Measurements from ENCODE around the gene CACNA1I. TPM values are rescaled to one million over a fixed set of nuclear protein-coding genes. Genes with fewer than 3 reads are reported as not detected.

CACNA1I gene
- total and polyA plus RNA-seq, 2 donors (not counting 1 experiment from before 2014, with no cell fraction given), result 0.07 to 0.25 TPM

GRCh38 chr22:39712751-39713525, 142.4 kb downstream of the CACNA1I start:
- CTCF ChIA-PET, result interaction anchor here (0.5 to 1.1 kb wide), 2 partner anchors 220 to 435 kb away, joined by 3 to 5 read pairs; no protein-coding TSS in a partner anchor
- DNase-seq (no peak), ATAC-seq (ENCODE audit: low read depth) (peak; percentile 45)
- POLR2A ChIA-PET, result no interaction called here
- no peak overlapping the region for H3K27ac Mint-ChIP-seq
- intact Hi-C loops (cut with micrococcal nuclease), result no loop called here
- Histone ChIP-seq H3K36me3 (replicated peaks in 1 of 2; ENCODE audit: control extremely low read depth in 1 of 2, control insufficient read depth in 1 of 2, extremely low read depth in 1 of 2, insufficient read depth in 2 of 2, low read length in 1 of 2) (no peaks in the 10 kb centered on the region), H2AFZ (ENCODE audit: insufficient read depth, low read depth, low read length, poor library complexity, severe bottlenecking) (no peak overlapping the region), H3K4me2 (replicated peaks; ENCODE audit: low read depth, low read length, poor library complexity, severe bottlenecking) (no peak overlapping the region), H3K27me3 (replicated peaks in 1 of 4; ENCODE audit: control extremely low read depth in 1 of 4, control insufficient read depth in 3 of 4, insufficient read depth in 4 of 4, low read length in 3 of 4) (peaks cover 0 to 3% (median 0%) of the 10 kb centered on the region in 4 experiments), H3K4me1 (ENCODE audit: control insufficient read depth in 2 of 2, insufficient read depth in 2 of 2, low read length in 2 of 2) (peaks cover 7 to 8% of the 10 kb centered on the region in 2 donors), H3K9ac (ENCODE audit: low read length) (no peak overlapping the region), H3K27ac (ENCODE audit: low read length in 2 of 2) (no peak overlapping the region), H3K79me2 (ENCODE audit: control insufficient read depth, insufficient read depth, low read length) (no peaks in the 10 kb centered on the region), H3K4me3 (ENCODE audit: control extremely low read depth in 1 of 5, extremely low read depth in 1 of 5, insufficient read depth in 1 of 5, low read depth in 2 of 5, low read length in 4 of 5) (no peak overlapping the region), H3K9me3 (ENCODE audit: control extremely low read depth in 1 of 3, control insufficient read depth in 2 of 3, insufficient read depth in 1 of 3, low read length in 2 of 3) (no peaks in the 10 kb centered on the region), H4K20me1 (ENCODE audit: control insufficient read depth, insufficient read depth, low read length, poor library complexity, severe bottlenecking) (no peaks in the 10 kb centered on the region)
- no peak overlapping the region for H3K4me3 Mint-ChIP-seq
- TF ChIP-seq EZH2 (IDR thresholded peaks at IDR 0.05; ENCODE audit: borderline replicate concordance, insufficient read depth, low read depth, low read length, poor library complexity, severe bottlenecking) (no peak), CTCF (IDR thresholded peaks at IDR 0.05) (no peak)
- peaks cover 8% of the 10 kb centered on the region for H3K4me1 Mint-ChIP-seq
- H3K9me3 Mint-ChIP-seq (ENCODE audit: insufficient read depth), result no peaks in the 10 kb centered on the region
- 83% methylated on average over 16 of the region's 18 CpGs for WGBS (ENCODE audit: insufficient coverage)
- H3K27me3 Mint-ChIP-seq, result peaks cover 19% of the 10 kb centered on the region

- intact Hi-C loops (cut with micrococcal nuclease), result no loop called here
- no peak for DNase-seq
- ChIA-PET CTCF (no interaction called here), POLR2A (no interaction called here)
- H3K4me2 ChIP-seq (replicated peaks; ENCODE audit: low read depth, low read length, poor library complexity, severe bottlenecking), result no peak overlapping the region
- 91% methylated on average over 8 of the region's 10 CpGs for WGBS (ENCODE audit: insufficient coverage)
- no peak for ATAC-seq (ENCODE audit: low read depth)
- H3K27ac ChIP-seq (ENCODE audit: low read length in 2 of 2), result no peak overlapping the region
- Mint-ChIP-seq H3K4me1 (peaks cover 8% of the 10 kb centered on the region), H3K4me3 (no peak overlapping the region), H3K9me3 (ENCODE audit: insufficient read depth) (no peaks in the 10 kb centered on the region), H3K27me3 (peaks cover 14% of the 10 kb centered on the region), H3K27ac (no peak overlapping the region)
- no peaks in the 10 kb centered on the region for H3K79me2 ChIP-seq (ENCODE audit: control insufficient read depth, insufficient read depth, low read length)
- H3K36me3 ChIP-seq (replicated peaks in 1 of 2; ENCODE audit: control extremely low read depth in 1 of 2, control insufficient read depth in 1 of 2, extremely low read depth in 1 of 2, insufficient read depth in 2 of 2, low read length in 1 of 2), result no peaks in the 10 kb centered on the region
- no peak overlapping the region for H3K4me3 ChIP-seq (ENCODE audit: control extremely low read depth in 1 of 5, extremely low read depth in 1 of 5, insufficient read depth in 1 of 5, low read depth in 2 of 5, low read length in 4 of 5)
- no peaks in the 10 kb centered on the region for H4K20me1 ChIP-seq (ENCODE audit: control insufficient read depth, insufficient read depth, low read length, poor library complexity, severe bottlenecking)
- H3K4me1 ChIP-seq (ENCODE audit: control insufficient read depth in 2 of 2, insufficient read depth in 2 of 2, low read length in 2 of 2), result peaks cover 7 to 8% of the 10 kb centered on the region in 2 donors
- H3K27me3 ChIP-seq (replicated peaks in 1 of 4; ENCODE audit: control extremely low read depth in 1 of 4, control insufficient read depth in 3 of 4, insufficient read depth in 4 of 4, low read length in 3 of 4), result peaks cover 0 to 3% (median 0%) of the 10 kb centered on the region in 4 experiments
- no peak overlapping the region for H3K9ac ChIP-seq (ENCODE audit: low read length)
- no peaks in the 10 kb centered on the region for H3K9me3 ChIP-seq (ENCODE audit: control extremely low read depth in 1 of 3, control insufficient read depth in 2 of 3, insufficient read depth in 1 of 3, low read length in 2 of 3)
- TF ChIP-seq EZH2 (IDR thresholded peaks at IDR 0.05; ENCODE audit: borderline replicate concordance, insufficient read depth, low read depth, low read length, poor library complexity, severe bottlenecking) (no peak), CTCF (IDR thresholded peaks at IDR 0.05) (no peak)
- no peak overlapping the region for H2AFZ ChIP-seq (ENCODE audit: insufficient read depth, low read depth, low read length, poor library complexity, severe bottlenecking)
These were observed 143.3 kb downstream of the CACNA1I start for GRCh38 chr22:39713799-39714290.

All from B cell (primary cell).